Chondrocyte (in vitro differentiated cells): ENCODE results near the gene TERC. TPM values are rescaled to one million over a fixed set of nuclear protein-coding genes. Genes with fewer than 3 reads are reported as not detected.

Source experiments
- DNase-seq: peaks from one replicate; pipeline ENCODE4 v3.0.0; 2021; ENCODE audit warnings: mixed read lengths, low spot score
- H3K27ac Mint-ChIP-seq: one replicate; pipeline ENCODE4 v1.8.0; 2021; ENCODE audit warnings: mild to moderate bottlenecking, moderate library complexity, mixed read lengths; ENCODE audit not compliant: unreplicated experiment
- H3K27me3 Mint-ChIP-seq: 2 replicates; pipeline ENCODE4 v1.8.0; 2021; ENCODE audit warnings: low read depth, mixed read lengths
- H3K36me3 Mint-ChIP-seq: 2 replicates; pipeline ENCODE4 v1.8.0; 2021; ENCODE audit warnings: low read depth, mixed read lengths
- H3K4me1 Mint-ChIP-seq: 2 replicates; pipeline ENCODE4 v1.8.0; 2021; ENCODE audit warnings: low read depth, mild to moderate bottlenecking, mixed read lengths
- H3K4me3 Mint-ChIP-seq: one replicate; pipeline ENCODE4 v1.8.0; 2021; ENCODE audit warnings: mild to moderate bottlenecking, moderate library complexity, mixed read lengths; ENCODE audit not compliant: unreplicated experiment
- H3K9me3 Mint-ChIP-seq: 2 replicates; pipeline ENCODE4 v1.8.0; 2021; ENCODE audit warnings: low read depth, mixed read lengths
- total RNA-seq: library from RNA; stranded (reverse); gene quantifications from 3 replicates; pipeline ENCODE4 v1.2.1, GENCODE V29; 2021
- TF ChIP-seq, protein P1 (sequence below): fragments of 200-600 bp; sonication (generic); IDR thresholded peaks from 2 replicates; pipeline ENCODE4 v1.5.0; 2021; ENCODE audit warnings: antibody characterized with exemption, mild to moderate bottlenecking, moderate library complexity

TERC gene
- total RNA-seq, 1 donor from 2014 or later: 0.99 TPM

DNA sequence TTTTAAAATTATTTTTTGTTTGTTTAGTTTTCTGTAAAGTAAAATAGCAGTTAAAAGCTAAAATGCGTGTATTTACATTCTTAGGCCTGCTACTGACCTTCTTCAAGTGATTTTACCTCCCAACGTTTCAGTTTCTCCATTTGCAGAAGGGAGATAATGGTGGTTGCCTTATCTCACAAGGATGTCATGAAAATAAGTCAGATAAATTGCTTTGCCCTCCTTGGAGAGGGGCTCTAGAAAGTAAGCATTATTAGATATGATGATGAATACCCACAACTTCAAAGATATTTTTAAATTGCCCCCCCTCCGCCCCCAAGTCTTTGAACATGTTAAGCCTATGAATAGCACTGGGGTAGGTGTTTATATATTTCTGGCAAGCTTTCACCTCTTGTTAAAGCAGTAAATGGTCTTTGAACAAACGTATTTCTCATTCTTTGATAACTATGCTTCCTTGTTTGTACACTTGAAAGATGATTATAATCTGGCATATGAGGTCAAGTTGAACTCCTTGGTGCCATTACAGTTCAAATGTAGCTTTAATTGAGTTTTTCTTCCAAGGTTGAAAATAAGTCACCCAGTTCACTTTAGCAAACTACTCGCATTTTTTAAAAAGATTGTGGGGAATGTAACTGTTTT is 6.4 kb downstream of the TERC start:
- Mint-ChIP-seq H3K27me3 (peaks cover 5% of the 10 kb centered on the region), H3K36me3 (no peaks in the 10 kb centered on the region), H3K27ac (no peak overlapping the region), H3K4me3 (no peak overlapping the region), H3K9me3 (no peaks in the 10 kb centered on the region), H3K4me1 (peaks cover 9% of the 10 kb centered on the region)
- no peak for DNase-seq
- TF ChIP-seq, protein P1, sequence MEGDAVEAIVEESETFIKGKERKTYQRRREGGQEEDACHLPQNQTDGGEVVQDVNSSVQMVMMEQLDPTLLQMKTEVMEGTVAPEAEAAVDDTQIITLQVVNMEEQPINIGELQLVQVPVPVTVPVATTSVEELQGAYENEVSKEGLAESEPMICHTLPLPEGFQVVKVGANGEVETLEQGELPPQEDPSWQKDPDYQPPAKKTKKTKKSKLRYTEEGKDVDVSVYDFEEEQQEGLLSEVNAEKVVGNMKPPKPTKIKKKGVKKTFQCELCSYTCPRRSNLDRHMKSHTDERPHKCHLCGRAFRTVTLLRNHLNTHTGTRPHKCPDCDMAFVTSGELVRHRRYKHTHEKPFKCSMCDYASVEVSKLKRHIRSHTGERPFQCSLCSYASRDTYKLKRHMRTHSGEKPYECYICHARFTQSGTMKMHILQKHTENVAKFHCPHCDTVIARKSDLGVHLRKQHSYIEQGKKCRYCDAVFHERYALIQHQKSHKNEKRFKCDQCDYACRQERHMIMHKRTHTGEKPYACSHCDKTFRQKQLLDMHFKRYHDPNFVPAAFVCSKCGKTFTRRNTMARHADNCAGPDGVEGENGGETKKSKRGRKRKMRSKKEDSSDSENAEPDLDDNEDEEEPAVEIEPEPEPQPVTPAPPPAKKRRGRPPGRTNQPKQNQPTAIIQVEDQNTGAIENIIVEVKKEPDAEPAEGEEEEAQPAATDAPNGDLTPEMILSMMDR: no peak

DNA sequence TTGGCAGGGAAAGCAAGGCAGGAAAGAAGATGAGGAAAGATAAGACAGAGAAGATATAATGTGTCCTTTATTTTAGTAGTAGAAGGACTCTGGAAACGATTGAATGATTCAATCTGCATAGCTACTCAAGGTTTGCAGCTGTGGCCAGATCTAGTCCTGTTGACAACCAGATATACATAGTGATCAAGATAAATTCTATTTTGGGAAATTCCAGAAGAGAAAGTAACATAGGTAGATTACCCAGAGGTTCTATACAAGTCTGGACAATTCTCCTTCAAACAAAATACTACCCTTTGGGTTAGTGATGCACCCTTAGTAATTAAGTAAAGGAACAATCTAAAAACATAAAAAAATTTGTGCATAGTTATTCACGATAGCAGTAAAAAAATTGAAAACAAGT is 9.4 kb downstream of the TERC start:
- no peak overlapping the region for H3K4me3 Mint-ChIP-seq
- no peak overlapping the region for H3K27ac Mint-ChIP-seq
- peaks cover 11% of the 10 kb centered on the region for H3K27me3 Mint-ChIP-seq
- TF ChIP-seq, protein P1: no peak
- no peaks in the 10 kb centered on the region for H3K36me3 Mint-ChIP-seq
- no peak for DNase-seq
- H3K4me1 Mint-ChIP-seq: peaks cover 4% of the 10 kb centered on the region
- H3K9me3 Mint-ChIP-seq: no peaks in the 10 kb centered on the region

DNA sequence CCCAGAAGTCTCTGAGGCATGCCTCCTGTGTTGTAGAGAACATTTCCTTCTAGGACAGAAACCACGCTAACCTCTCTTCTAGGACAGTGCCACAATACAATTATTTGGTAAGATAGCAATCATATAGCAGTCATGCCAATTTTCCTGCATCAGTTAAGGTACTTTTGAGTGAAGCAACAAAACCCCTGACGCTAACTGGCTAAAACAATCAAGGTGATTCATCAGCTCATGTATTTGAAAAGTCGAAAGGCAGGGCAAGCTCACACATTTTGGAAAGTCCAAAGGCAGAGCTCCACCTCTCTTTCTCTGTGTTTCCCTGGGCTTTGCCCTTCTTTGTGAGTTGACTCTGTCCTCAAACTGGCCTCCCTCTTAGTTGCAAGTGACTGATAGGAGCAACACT is 10.1 kb downstream of the TERC start:
- H3K4me3 Mint-ChIP-seq: no peak overlapping the region

DNA sequence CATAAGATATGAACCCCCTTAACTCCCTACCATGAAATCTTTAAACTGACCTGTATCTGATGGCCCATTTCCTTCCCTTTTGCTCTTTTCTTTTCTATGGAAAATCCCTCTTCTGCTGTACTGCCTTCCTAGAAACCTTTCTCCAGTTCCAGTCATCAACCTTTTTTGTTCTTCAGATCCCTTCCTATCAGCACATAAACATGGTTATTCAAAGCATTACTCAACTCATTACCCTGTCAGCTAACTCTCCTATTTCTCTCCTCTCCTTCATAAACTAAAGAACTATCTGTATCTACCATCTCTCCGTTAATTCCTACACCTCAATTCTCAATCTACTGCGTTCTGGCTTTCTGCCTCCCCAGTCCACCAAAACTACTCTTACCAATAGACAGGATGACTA is 13.0 kb downstream of the TERC start:
- Mint-ChIP-seq H3K36me3 (no peaks in the 10 kb centered on the region), H3K27me3 (peaks cover 21% of the 10 kb centered on the region), H3K9me3 (no peaks in the 10 kb centered on the region), H3K4me1 (no peaks in the 10 kb centered on the region), H3K27ac (no peak overlapping the region), H3K4me3 (no peak overlapping the region)
- DNase-seq: no peak
- TF ChIP-seq, protein P1: no peak

More for the DNA sequence above, 10.1 kb downstream of the TERC start:
- no peaks in the 10 kb centered on the region for H3K36me3 Mint-ChIP-seq
- no peak for DNase-seq
- TF ChIP-seq, protein P1: no peak
- H3K27ac Mint-ChIP-seq: no peak overlapping the region
- peaks cover 4% of the 10 kb centered on the region for H3K4me1 Mint-ChIP-seq
- peaks cover 11% of the 10 kb centered on the region for H3K27me3 Mint-ChIP-seq
- H3K9me3 Mint-ChIP-seq: no peaks in the 10 kb centered on the region

DNA sequence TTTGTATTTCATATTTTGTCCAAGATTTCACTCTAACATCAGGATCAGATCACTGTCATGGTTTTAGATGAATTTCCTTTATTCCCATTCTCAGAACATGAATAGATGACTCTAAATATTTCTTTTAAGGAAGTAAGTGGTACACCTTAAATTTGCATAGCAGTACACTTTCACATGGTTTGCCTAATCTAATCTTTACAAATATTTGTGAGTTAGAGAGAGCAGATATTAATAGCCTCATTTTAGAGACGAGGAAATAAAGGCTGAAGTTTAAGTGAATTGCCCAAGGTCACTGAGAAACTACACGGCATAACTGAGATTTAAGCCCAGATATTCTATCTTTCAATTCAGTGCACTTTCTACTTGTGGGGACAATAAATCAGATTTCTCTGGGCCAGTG is 14.2 kb downstream of the TERC start:
- Mint-ChIP-seq H3K27me3 (peaks cover 24% of the 10 kb centered on the region), H3K4me1 (no peaks in the 10 kb centered on the region), H3K9me3 (no peaks in the 10 kb centered on the region), H3K4me3 (no peak overlapping the region), H3K36me3 (no peaks in the 10 kb centered on the region), H3K27ac (no peak overlapping the region)
- no peak for DNase-seq
- TF ChIP-seq, protein P1: no peak
